ENCODE data around the gene MTMR10. TPM values are rescaled to one million over a fixed set of nuclear protein-coding genes. Genes with fewer than 3 reads are reported as not detected.

Gene MTMR10
- total and polyA plus RNA-seq, 7 experiments from 2014 or later = 4.0 to 50.8 (median 33.2) TPM

DNA sequence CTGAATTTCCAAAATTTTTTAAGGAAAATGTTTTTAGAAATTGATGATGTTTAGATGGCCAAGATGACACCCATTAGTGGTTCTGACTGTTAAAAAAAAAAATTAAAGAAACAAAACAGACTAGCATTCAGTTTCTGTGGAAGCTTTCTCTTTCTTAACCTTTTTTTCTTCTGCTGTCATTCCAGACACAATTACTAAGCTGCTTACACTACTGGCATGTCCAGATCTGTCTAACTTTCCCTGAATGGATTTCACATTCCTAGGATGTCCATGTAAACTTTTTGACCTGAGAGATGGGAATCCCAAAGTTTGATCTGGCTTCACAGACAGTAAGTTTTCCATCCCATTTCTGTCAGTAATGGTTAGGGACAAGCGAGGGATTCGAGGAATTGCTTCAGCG is 10.3 kb upstream of the MTMR10 start:
- intact Hi-C loops (cut with micrococcal nuclease) = no loop called here
- no peak overlapping the region for H3K27ac Mint-ChIP-seq
- no peak for DNase-seq
- Histone ChIP-seq H3K9me3 (ENCODE audit: control insufficient read depth in 2 of 3, low read length in 3 of 3) (no peaks in the 10 kb centered on the region), H3K4me1 (ENCODE audit: control insufficient read depth in 2 of 2, insufficient read depth in 2 of 2, low read length in 2 of 2) (no peaks in the 10 kb centered on the region), H3K4me3 (ENCODE audit: low read length) (no peak overlapping the region), H3K27me3 (ENCODE audit: control insufficient read depth in 2 of 2, insufficient read depth in 2 of 2, low read length in 2 of 2) (peaks cover 4% of the 10 kb centered on the region in 2 donors), H3K27ac (ENCODE audit: low read depth, low read length) (no peak overlapping the region), H3K36me3 (ENCODE audit: control insufficient read depth in 2 of 3, insufficient read depth in 3 of 3, low read length in 3 of 3) (no peaks in the 10 kb centered on the region)
- H3K27me3 Mint-ChIP-seq = peaks cover 4 to 71% (median 9%) of the 10 kb centered on the region in 5 donors
- ATAC-seq = no peak
- H3K4me1 Mint-ChIP-seq = peaks cover 6 to 21% (median 11%) of the 10 kb centered on the region in 7 donors
- H3K4me3 Mint-ChIP-seq = no peak overlapping the region
- peaks cover 0 to 2% (median 0%) of the 10 kb centered on the region in 5 donors for H3K36me3 Mint-ChIP-seq
- CTCF ChIA-PET = interaction anchor here (0.6 kb wide), 1 partner anchor 12 kb away, joined by 4 read pairs; no protein-coding TSS in a partner anchor
- POLR2A ChIA-PET = interaction anchor here (2.3 kb wide), 1 partner anchor 10 kb away, joined by 8 read pairs; the partner anchor contains the start of gene MTMR10
- peaks cover 0 to 5% (median 0%) of the 10 kb centered on the region in 11 donors for H3K9me3 Mint-ChIP-seq

DNA sequence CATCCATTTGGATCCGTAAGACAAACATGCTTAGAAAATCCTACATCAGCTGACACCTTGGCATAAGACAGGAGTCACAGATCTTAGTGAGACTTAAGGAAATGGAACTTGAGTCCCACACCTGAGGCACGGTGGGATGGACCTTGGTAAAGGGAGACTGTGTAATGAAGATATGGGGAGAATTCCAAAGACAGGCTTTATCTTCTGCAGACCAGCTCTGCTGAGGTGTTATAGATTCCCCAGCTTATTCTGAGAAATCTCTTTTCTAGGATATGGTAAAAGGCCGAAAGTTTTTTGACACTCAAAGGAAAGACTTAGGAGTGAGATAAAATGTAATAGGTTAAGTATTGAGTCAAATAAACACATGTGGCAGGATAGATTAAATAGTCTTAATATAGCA is 8.3 kb upstream of the MTMR10 start:
- H3K27ac ChIP-seq (ENCODE audit: low read depth, low read length) = no peak overlapping the region
- H3K4me1 ChIP-seq (ENCODE audit: control insufficient read depth in 2 of 2, insufficient read depth in 2 of 2, low read length in 2 of 2) = no peaks in the 10 kb centered on the region
- DNase-seq (no peak), ATAC-seq (no peak)
- peaks cover 4 to 11% (median 7%) of the 10 kb centered on the region in 7 donors for H3K4me1 Mint-ChIP-seq
- peaks cover 0 to 2% (median 0%) of the 10 kb centered on the region in 5 donors for H3K36me3 Mint-ChIP-seq
- ChIA-PET POLR2A (no interaction called here), CTCF (interaction anchor here (1.3 kb wide), 1 partner anchor 130 kb away, joined by 3 read pairs; no protein-coding TSS in a partner anchor)
- no peaks in the 10 kb centered on the region for H3K9me3 ChIP-seq (ENCODE audit: control insufficient read depth in 2 of 3, low read length in 3 of 3)
- peaks cover 4 to 67% (median 8%) of the 10 kb centered on the region in 5 donors for H3K27me3 Mint-ChIP-seq
- H3K36me3 ChIP-seq (ENCODE audit: control insufficient read depth in 2 of 3, insufficient read depth in 3 of 3, low read length in 3 of 3) = no peaks in the 10 kb centered on the region
- H3K9me3 Mint-ChIP-seq = peaks cover 0 to 5% (median 0%) of the 10 kb centered on the region in 11 donors
- H3K4me3 ChIP-seq (ENCODE audit: low read length) = no peak overlapping the region
- intact Hi-C loops (cut with micrococcal nuclease) = loop anchor here in 1 of 2 donors (10.0 kb wide), 1 partner anchor 155 kb away; no protein-coding TSS in a partner anchor
- H3K4me3 Mint-ChIP-seq = no peak overlapping the region
- H3K27ac Mint-ChIP-seq = no peak overlapping the region
- peaks cover 0 to 4% of the 10 kb centered on the region in 2 donors for H3K27me3 ChIP-seq (ENCODE audit: control insufficient read depth in 2 of 2, insufficient read depth in 2 of 2, low read length in 2 of 2)

DNA sequence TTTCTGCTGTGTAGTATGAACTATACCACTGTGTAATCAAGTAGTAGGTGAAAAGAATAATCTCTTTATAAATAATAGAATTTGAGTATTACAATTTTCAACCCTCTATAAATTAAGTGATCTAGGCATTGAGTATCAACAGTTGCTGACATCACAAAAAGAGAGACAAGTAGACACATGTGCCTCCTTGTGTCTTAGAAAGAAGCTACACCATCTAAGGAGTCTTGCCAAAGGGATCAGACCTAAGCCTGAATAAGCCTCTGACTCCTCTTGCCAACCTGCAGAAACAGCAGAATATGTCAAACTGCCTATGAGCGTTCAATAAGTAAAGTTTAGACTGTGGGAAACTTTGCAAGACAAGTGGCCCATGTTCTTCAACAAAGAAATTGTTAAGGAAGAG is 5.8 kb upstream of the MTMR10 start:
- H3K27me3 Mint-ChIP-seq = peaks cover 0 to 48% (median 8%) of the 10 kb centered on the region in 5 donors
- no peaks in the 10 kb centered on the region for H3K36me3 ChIP-seq (ENCODE audit: control insufficient read depth in 2 of 3, insufficient read depth in 3 of 3, low read length in 3 of 3)
- H3K36me3 Mint-ChIP-seq = peaks cover 0 to 3% (median 0%) of the 10 kb centered on the region in 5 donors
- ChIA-PET POLR2A (no interaction called here), CTCF (no interaction called here)
- no peak for ATAC-seq
- H3K9me3 Mint-ChIP-seq = peaks cover 0 to 5% (median 2%) of the 10 kb centered on the region in 11 donors
- H3K27me3 ChIP-seq (ENCODE audit: control insufficient read depth in 2 of 2, insufficient read depth in 2 of 2, low read length in 2 of 2) = no peaks in the 10 kb centered on the region
- peaks cover 0 to 4% (median 3%) of the 10 kb centered on the region in 7 donors for H3K4me1 Mint-ChIP-seq
- H3K4me3 Mint-ChIP-seq = no peak overlapping the region
- intact Hi-C loops (cut with micrococcal nuclease) = loop anchor here in 1 of 2 donors (10.0 kb wide), 1 partner anchor 152 kb away; no protein-coding TSS in a partner anchor
- H3K4me1 ChIP-seq (ENCODE audit: control insufficient read depth in 2 of 2, insufficient read depth in 2 of 2, low read length in 2 of 2) = peaks cover 0 to 2% of the 10 kb centered on the region in 2 donors
- H3K4me3 ChIP-seq (ENCODE audit: low read length) = no peak overlapping the region
- no peak overlapping the region for H3K27ac ChIP-seq (ENCODE audit: low read depth, low read length)
- no peaks in the 10 kb centered on the region for H3K9me3 ChIP-seq (ENCODE audit: control insufficient read depth in 2 of 3, low read length in 3 of 3)
- H3K27ac Mint-ChIP-seq = no peak overlapping the region
- DNase-seq = no peak

DNA sequence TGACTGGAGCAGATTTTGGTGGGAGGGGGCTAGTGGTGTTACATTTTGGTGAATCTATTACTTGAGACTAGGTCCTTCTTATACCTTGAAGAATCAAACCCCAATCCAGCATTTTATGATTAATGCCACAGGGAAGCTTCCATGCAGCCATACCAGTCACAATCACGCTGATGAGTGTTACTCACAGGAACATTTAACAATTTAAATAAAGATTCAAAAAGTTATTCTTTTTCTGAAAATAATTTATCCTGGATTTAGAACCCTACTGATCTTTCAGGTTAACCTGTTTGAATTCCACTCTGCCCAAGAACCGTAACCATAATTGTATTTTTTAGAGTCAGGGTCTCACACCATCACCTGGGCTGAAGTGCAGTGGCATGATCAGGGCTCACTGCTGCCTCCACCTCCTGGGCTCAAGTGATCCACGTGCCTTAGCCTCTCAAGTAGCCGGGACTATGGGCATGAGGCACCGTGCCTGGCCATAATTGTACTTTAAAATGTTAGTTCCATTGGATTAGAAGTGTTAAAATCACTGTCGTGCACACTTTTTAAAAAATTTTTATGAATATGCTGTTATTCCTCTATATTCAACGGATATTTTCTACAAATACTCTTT is 929 bp upstream of the MTMR10 start:
- Histone ChIP-seq H3K4me1 (ENCODE audit: control insufficient read depth in 2 of 2, insufficient read depth in 2 of 2, low read length in 2 of 2) (peaks cover 20 to 27% of the 10 kb centered on the region in 2 donors), H3K36me3 (ENCODE audit: control insufficient read depth in 2 of 3, insufficient read depth in 3 of 3, low read length in 3 of 3) (peaks cover 0 to 6% (median 0%) of the 10 kb centered on the region in 3 experiments), H3K27me3 (ENCODE audit: control insufficient read depth in 2 of 2, insufficient read depth in 2 of 2, low read length in 2 of 2) (no peaks in the 10 kb centered on the region), H3K4me3 (ENCODE audit: low read length) (peak overlapping the region; percentile 96), H3K27ac (ENCODE audit: low read depth, low read length) (peak overlapping the region; percentile 89), H3K9me3 (ENCODE audit: control insufficient read depth in 2 of 3, low read length in 3 of 3) (no peaks in the 10 kb centered on the region)
- ATAC-seq (no peak), DNase-seq (no peak)
- Mint-ChIP-seq H3K4me3 (peak overlapping the region; percentile 74 to 88 (median 86)), H3K4me1 (peaks cover 22 to 40% (median 31%) of the 10 kb centered on the region in 7 donors), H3K27me3 (peaks cover 0 to 15% (median 0%) of the 10 kb centered on the region in 5 donors), H3K36me3 (peaks cover 0 to 9% (median 0%) of the 10 kb centered on the region in 5 donors), H3K27ac (peak overlapping the region; percentile 75 to 93 (median 88)), H3K9me3 (peaks cover 0 to 8% (median under 1%) of the 10 kb centered on the region in 11 donors)
- POLR2A ChIA-PET = interaction anchor here (1.5 to 3.0 kb wide), 3 partner anchors 10 to 24 kb away, joined by 3 to 21 read pairs (median 8); no protein-coding TSS in a partner anchor
- intact Hi-C loops (cut with micrococcal nuclease) = loop anchor here in 1 of 2 donors (5.0 to 10.0 kb wide), 4 partner anchors 40 to 250 kb away; no protein-coding TSS in a partner anchor
- CTCF ChIA-PET = no interaction called here

DNA sequence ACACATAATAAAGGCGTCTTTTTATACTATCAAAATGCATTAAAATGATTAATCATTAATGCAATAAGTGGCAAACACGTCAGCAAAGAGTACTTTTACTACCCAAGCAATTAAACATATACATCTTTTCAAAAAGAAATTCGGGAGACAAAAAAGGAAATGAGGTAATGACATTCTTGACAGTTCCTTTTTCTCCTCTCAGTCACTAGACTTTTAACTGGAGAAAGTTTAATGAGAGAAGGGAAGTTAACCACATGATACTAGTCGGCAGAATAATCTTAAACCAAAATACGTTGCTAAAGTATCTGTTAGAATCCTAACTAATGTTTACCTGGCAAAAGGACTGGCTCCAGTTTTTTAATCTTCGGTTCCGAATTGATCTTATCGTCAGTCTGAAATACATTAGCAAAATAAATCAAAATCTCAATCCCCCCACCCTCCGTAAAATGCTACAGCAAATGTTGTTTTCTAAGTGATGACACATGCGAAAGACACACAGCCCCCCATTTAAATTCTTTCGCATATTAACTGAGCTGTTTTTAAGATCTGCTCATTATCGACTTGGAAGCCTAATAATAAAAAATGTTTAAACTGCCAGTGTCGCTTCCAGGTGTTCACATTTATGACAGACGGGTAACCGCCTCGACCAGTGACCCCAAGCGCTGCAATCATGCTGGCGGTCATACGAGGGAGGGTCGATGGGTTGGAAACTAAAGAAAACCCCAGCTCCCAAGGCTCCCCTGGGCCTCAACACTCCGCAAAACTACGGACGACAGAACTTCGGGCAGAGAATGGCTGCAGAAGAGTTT is 778 bp downstream of the MTMR10 start:
- peaks cover 0 to 11% (median 0%) of the 10 kb centered on the region in 3 experiments for H3K36me3 ChIP-seq (ENCODE audit: control insufficient read depth in 2 of 3, insufficient read depth in 3 of 3, low read length in 3 of 3)
- intact Hi-C loops (cut with micrococcal nuclease) = loop anchor here (1.0 to 10.0 kb wide), 14 partner anchors 14 to 880 kb away; partner anchors contain the start of genes FAN1 (in 1 of the 2), KLF13 (in 1 of the 2) and OTUD7A (in 1 of the 2)
- ChIA-PET CTCF (no interaction called here), POLR2A (interaction anchor here (0.6 to 3.0 kb wide), 7 partner anchors 9 to 494 kb away, joined by 3 to 21 read pairs (median 4); no protein-coding TSS in a partner anchor)
- peaks cover 0 to 6% (median 0%) of the 10 kb centered on the region in 5 donors for H3K27me3 Mint-ChIP-seq
- peaks cover 27 to 28% of the 10 kb centered on the region in 2 donors for H3K4me1 ChIP-seq (ENCODE audit: control insufficient read depth in 2 of 2, insufficient read depth in 2 of 2, low read length in 2 of 2)
- H3K36me3 Mint-ChIP-seq = peaks cover 0 to 12% (median 3%) of the 10 kb centered on the region in 5 donors
- H3K4me3 ChIP-seq (ENCODE audit: low read length) = peak overlapping the region; percentile 96
- H3K27ac ChIP-seq (ENCODE audit: low read depth, low read length) = peak overlapping the region; percentile 89
- peaks cover 23 to 53% (median 41%) of the 10 kb centered on the region in 7 donors for H3K4me1 Mint-ChIP-seq
- H3K9me3 ChIP-seq (ENCODE audit: control insufficient read depth in 2 of 3, low read length in 3 of 3) = no peaks in the 10 kb centered on the region
- H3K9me3 Mint-ChIP-seq = peaks cover 0 to 8% (median 0%) of the 10 kb centered on the region in 11 donors
- peak overlapping the region; percentile 91 to 97 (median 95) for H3K4me3 Mint-ChIP-seq
- ATAC-seq = no peak
- DNase-seq = no peak
- H3K27ac Mint-ChIP-seq = peak overlapping the region; percentile 90 to 98 (median 93)
- H3K27me3 ChIP-seq (ENCODE audit: control insufficient read depth in 2 of 2, insufficient read depth in 2 of 2, low read length in 2 of 2) = no peaks in the 10 kb centered on the region

DNA sequence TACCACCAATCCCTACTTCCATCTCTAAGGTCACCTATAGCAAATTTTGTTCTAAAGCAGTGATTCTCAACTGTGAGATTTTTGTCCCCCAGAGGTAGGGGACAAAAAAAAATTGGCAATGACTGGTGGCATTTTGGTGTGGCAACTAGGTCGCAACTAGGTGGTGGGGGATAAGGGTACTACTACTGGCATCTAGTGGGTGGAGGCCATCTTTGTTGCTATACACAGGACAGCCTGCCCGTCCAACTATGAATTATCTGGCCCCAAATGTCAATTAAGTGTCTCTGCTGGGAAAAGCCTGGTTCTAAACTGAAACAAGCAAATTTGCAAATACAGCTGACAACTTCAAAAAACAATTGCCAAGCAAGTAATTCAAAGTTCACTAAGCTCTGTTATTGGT is 1.4 kb downstream of the MTMR10 start:
- Histone ChIP-seq H3K36me3 (ENCODE audit: control insufficient read depth in 2 of 3, insufficient read depth in 3 of 3, low read length in 3 of 3) (peaks cover 0 to 14% (median 0%) of the 10 kb centered on the region in 3 experiments), H3K27ac (ENCODE audit: low read depth, low read length) (peak overlapping the region; percentile 89), H3K4me1 (ENCODE audit: control insufficient read depth in 2 of 2, insufficient read depth in 2 of 2, low read length in 2 of 2) (peaks cover 27 to 34% of the 10 kb centered on the region in 2 donors), H3K27me3 (ENCODE audit: control insufficient read depth in 2 of 2, insufficient read depth in 2 of 2, low read length in 2 of 2) (no peaks in the 10 kb centered on the region), H3K9me3 (ENCODE audit: control insufficient read depth in 2 of 3, low read length in 3 of 3) (no peaks in the 10 kb centered on the region), H3K4me3 (ENCODE audit: low read length) (peak overlapping the region; percentile 96)
- Mint-ChIP-seq H3K36me3 (peaks cover 3 to 15% (median 3%) of the 10 kb centered on the region in 5 donors), H3K4me1 (peaks cover 26 to 59% (median 47%) of the 10 kb centered on the region in 7 donors), H3K9me3 (peaks cover 0 to 8% (median 0%) of the 10 kb centered on the region in 11 donors), H3K4me3 (peak overlapping the region; percentile 91 to 97 (median 95)), H3K27ac (peak overlapping the region in 8 of 9 donors; percentile 90 to 96 (median 93)), H3K27me3 (peaks cover 0 to 3% (median 0%) of the 10 kb centered on the region in 5 donors)
- intact Hi-C loops (cut with micrococcal nuclease) = loop anchor here (2.0 to 10.0 kb wide), 9 partner anchors 13 to 881 kb away; partner anchors contain the start of gene OTUD7A (in 1 of the 2)
- ChIA-PET CTCF (no interaction called here), POLR2A (interaction anchor here (1.1 to 3.0 kb wide), 3 partner anchors 9 to 494 kb away, joined by 4 to 21 read pairs (median 4); no protein-coding TSS in a partner anchor)
- DNase-seq (no peak), ATAC-seq (no peak)

Data from naive thymus-derived CD4-positive, alpha-beta T cell (primary cell).